HepG2 (cell line): ENCODE measurements around the gene BAZ2A. TPM values are rescaled to one million over a fixed set of nuclear protein-coding genes. Genes with fewer than 3 reads are reported as not detected.

Experiments
- CBX1 ChIP-seq: IDR thresholded peaks from one replicate; pipeline ENCODE4 v1.6.1; 2016; ENCODE audit warnings: antibody characterized with exemption, low read depth
- CEBPB ChIP-seq: IDR thresholded peaks from 2 replicates; pipeline ENCODE4 v1.6.1; 2011; ENCODE audit warnings: low read depth, low read length, improper control_type of control experiment, borderline replicate concordance
- ETV5 ChIP-seq: IDR thresholded peaks from 2 replicates; pipeline ENCODE4 v1.6.1; 2018; ENCODE audit warnings: missing biosample characterization, missing genetic modification reagents, inconsistent platforms, borderline replicate concordance
- HDAC2 ChIP-seq: sonication (generic); formaldehyde crosslinking; IDR thresholded peaks from 2 replicates; pipeline ENCODE4 v1.4.0; 2020; ENCODE audit warnings: missing genetic modification reagents
- KLF15 ChIP-seq: sonication (generic); formaldehyde crosslinking; IDR thresholded peaks from 2 replicates; pipeline ENCODE4 v1.8.1; 2023; ENCODE audit warnings: borderline replicate concordance, mild to moderate bottlenecking, inconsistent platforms, missing genetic modification reagents, mixed read lengths
- KMT2B ChIP-seq: IDR thresholded peaks from 2 replicates; pipeline ENCODE4 v1.6.1; 2016; ENCODE audit warnings: missing genetic modification reagents, missing compliant biosample characterization
- MEIS2 ChIP-seq: sonication (generic); formaldehyde crosslinking; IDR thresholded peaks from 2 replicates; pipeline ENCODE4 v1.9.0; 2021; ENCODE audit warnings: mild to moderate bottlenecking, missing genetic modification reagents
- SIN3B ChIP-seq: fragments of 150-350 bp; IDR thresholded peaks from 2 replicates; pipeline ENCODE4 v1.6.1; 2014; ENCODE audit warnings: low read length
- ZNF441 ChIP-seq: sonication (generic); formaldehyde crosslinking; IDR thresholded peaks from 2 replicates; pipeline ENCODE4 v1.7.0; 2021; ENCODE audit warnings: missing genetic modification reagents, borderline replicate concordance
- ZNF737 ChIP-seq: sonication (generic); formaldehyde crosslinking; IDR thresholded peaks from 2 replicates; pipeline ENCODE4 v1.5.0; 2020; ENCODE audit warnings: missing genetic modification reagents, mild to moderate bottlenecking, borderline replicate concordance
- polyA plus RNA-seq, 8 experiments: library from polyadenylated mRNA; depleted of rRNA in 3 of 8; stranded (reverse) in 7 of 8; unstranded in 1 of 8; fragments of >200 nt; fragmentation: Illumina TruSeq in 4 of 8; extraction: Trizol in 4 of 8; gene quantifications; 2 replicates each; pipeline versions ENCODE4 v1.2.1 to v1.2.3, GENCODE V29; 2011 to 2016; ENCODE audit warnings: low read depth in 4 of 8, missing spikeins in 1 of 8, mixed read lengths in 1 of 8; ENCODE audit not compliant: insufficient read depth in 1 of 8
- total RNA-seq, 5 experiments: library from RNA; depleted of rRNA; stranded (reverse); fragments of >200 nt; fragmentation: Illumina TruSeq; extraction: Trizol; gene quantifications; 2 replicates each; pipeline ENCODE4 v1.2.3, GENCODE V29; 2016; ENCODE audit warnings: low read depth in 1 of 5
- TF ChIP-seq, protein P1 (sequence below): sonication (generic); formaldehyde crosslinking; IDR thresholded peaks from 2 replicates; pipeline ENCODE4 v1.5.0; 2020; ENCODE audit warnings: mild to moderate bottlenecking, missing genetic modification reagents
- TF ChIP-seq, protein P2 (sequence below): sonication (generic); formaldehyde crosslinking; IDR thresholded peaks from 2 replicates; pipeline ENCODE4 v1.5.0; 2020; ENCODE audit warnings: missing genetic modification reagents
- TF ChIP-seq, protein P3 (sequence below): sonication (generic); formaldehyde crosslinking; IDR thresholded peaks from 2 replicates; pipeline ENCODE4 v1.4.0; 2020; ENCODE audit warnings: missing genetic modification reagents, borderline replicate concordance
- TF ChIP-seq, protein P4 (sequence below): IDR thresholded peaks from 2 replicates; pipeline ENCODE4 v1.6.1; 2016; ENCODE audit warnings: missing compliant biosample characterization, missing genetic modification reagents, borderline replicate concordance
- TF ChIP-seq, protein P5 (sequence below): sonication (generic); formaldehyde crosslinking; IDR thresholded peaks from 2 replicates; pipeline ENCODE4 v1.4.0; 2020; ENCODE audit warnings: mild to moderate bottlenecking, missing genetic modification reagents
- TF ChIP-seq, protein P6 (sequence below), 2 experiments: fragments of 450-650 bp in 1 of 2; sonication (generic) in 1 of 2; formaldehyde crosslinking; IDR thresholded peaks; 2 replicates each; pipeline versions ENCODE4 v1.5.0 to v1.8.0; 2020 to 2022; ENCODE audit warnings: mild to moderate bottlenecking in 1 of 2, missing genetic modification reagents in 1 of 2

The BAZ2A gene
- total and polyA plus RNA-seq, 2 of the 13 experiments (the other 11 are each of a cell fraction or from before 2014, with no cell fraction given) = 21.8 to 73.5 TPM

DNA sequence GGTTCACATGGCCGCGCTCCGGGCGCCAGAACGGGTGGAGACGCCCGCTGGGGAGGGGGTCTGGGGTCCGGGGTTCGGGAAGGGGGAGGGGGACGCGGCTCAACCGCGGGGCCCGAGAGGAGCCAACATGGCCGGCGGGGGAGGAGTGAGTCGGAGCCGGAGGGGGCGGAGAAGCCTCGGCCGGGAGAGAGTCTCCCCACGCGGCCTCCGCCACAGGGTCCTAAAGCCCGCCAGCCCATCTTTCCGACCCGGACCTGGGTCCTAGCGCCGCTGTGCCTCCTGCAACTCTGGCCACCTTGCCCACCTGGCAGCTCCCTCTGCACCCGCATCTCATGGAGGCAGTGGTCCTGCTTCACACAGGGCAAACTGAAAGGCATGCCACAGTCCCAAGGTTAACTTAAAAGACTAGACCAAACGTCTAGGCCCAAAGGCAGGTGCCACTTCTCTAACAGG is at the start of gene BAZ2A (continued):
- TF ChIP-seq CEBPB (no peak), KMT2B (CRISPR knock-in tag) (peak; percentile 78), HDAC2 (peak; percentile 74; the same call in 1 of the 2 replicates), KLF15 (CRISPR knock-in tag) (peak; percentile 75; the same call in 1 of the 2 replicates), ZNF737 (CRISPR knock-in tag) (no peak), MEIS2 (CRISPR knock-in tag) (peak; percentile 72; the same call in 1 of the 2 replicates), ETV5 (peak; percentile 67; the same call in 1 of the 2 replicates), ZNF441 (peak; percentile 40; the same call in 1 of the 2 replicates), SIN3B (no peak), CBX1 (peak; percentile 18)
- TF ChIP-seq, protein P1, sequence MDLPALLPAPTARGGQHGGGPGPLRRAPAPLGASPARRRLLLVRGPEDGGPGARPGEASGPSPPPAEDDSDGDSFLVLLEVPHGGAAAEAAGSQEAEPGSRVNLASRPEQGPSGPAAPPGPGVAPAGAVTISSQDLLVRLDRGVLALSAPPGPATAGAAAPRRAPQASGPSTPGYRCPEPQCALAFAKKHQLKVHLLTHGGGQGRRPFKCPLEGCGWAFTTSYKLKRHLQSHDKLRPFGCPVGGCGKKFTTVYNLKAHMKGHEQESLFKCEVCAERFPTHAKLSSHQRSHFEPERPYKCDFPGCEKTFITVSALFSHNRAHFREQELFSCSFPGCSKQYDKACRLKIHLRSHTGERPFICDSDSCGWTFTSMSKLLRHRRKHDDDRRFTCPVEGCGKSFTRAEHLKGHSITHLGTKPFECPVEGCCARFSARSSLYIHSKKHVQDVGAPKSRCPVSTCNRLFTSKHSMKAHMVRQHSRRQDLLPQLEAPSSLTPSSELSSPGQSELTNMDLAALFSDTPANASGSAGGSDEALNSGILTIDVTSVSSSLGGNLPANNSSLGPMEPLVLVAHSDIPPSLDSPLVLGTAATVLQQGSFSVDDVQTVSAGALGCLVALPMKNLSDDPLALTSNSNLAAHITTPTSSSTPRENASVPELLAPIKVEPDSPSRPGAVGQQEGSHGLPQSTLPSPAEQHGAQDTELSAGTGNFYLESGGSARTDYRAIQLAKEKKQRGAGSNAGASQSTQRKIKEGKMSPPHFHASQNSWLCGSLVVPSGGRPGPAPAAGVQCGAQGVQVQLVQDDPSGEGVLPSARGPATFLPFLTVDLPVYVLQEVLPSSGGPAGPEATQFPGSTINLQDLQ = no peak
- TF ChIP-seq, protein P2, sequence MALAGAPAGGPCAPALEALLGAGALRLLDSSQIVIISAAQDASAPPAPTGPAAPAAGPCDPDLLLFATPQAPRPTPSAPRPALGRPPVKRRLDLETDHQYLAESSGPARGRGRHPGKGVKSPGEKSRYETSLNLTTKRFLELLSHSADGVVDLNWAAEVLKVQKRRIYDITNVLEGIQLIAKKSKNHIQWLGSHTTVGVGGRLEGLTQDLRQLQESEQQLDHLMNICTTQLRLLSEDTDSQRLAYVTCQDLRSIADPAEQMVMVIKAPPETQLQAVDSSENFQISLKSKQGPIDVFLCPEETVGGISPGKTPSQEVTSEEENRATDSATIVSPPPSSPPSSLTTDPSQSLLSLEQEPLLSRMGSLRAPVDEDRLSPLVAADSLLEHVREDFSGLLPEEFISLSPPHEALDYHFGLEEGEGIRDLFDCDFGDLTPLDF (CRISPR knock-in tag) = no peak
- TF ChIP-seq, protein P3, sequence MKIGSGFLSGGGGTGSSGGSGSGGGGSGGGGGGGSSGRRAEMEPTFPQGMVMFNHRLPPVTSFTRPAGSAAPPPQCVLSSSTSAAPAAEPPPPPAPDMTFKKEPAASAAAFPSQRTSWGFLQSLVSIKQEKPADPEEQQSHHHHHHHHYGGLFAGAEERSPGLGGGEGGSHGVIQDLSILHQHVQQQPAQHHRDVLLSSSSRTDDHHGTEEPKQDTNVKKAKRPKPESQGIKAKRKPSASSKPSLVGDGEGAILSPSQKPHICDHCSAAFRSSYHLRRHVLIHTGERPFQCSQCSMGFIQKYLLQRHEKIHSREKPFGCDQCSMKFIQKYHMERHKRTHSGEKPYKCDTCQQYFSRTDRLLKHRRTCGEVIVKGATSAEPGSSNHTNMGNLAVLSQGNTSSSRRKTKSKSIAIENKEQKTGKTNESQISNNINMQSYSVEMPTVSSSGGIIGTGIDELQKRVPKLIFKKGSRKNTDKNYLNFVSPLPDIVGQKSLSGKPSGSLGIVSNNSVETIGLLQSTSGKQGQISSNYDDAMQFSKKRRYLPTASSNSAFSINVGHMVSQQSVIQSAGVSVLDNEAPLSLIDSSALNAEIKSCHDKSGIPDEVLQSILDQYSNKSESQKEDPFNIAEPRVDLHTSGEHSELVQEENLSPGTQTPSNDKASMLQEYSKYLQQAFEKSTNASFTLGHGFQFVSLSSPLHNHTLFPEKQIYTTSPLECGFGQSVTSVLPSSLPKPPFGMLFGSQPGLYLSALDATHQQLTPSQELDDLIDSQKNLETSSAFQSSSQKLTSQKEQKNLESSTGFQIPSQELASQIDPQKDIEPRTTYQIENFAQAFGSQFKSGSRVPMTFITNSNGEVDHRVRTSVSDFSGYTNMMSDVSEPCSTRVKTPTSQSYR (CRISPR knock-in tag) = peak; percentile 74; the same call in 1 of the 2 replicates
- TF ChIP-seq, protein P4, sequence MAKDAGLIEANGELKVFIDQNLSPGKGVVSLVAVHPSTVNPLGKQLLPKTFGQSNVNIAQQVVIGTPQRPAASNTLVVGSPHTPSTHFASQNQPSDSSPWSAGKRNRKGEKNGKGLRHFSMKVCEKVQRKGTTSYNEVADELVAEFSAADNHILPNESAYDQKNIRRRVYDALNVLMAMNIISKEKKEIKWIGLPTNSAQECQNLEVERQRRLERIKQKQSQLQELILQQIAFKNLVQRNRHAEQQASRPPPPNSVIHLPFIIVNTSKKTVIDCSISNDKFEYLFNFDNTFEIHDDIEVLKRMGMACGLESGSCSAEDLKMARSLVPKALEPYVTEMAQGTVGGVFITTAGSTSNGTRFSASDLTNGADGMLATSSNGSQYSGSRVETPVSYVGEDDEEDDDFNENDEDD (CRISPR knock-in tag) = peak; percentile 31; the same call in 1 of the 2 replicates
- TF ChIP-seq, protein P5, sequence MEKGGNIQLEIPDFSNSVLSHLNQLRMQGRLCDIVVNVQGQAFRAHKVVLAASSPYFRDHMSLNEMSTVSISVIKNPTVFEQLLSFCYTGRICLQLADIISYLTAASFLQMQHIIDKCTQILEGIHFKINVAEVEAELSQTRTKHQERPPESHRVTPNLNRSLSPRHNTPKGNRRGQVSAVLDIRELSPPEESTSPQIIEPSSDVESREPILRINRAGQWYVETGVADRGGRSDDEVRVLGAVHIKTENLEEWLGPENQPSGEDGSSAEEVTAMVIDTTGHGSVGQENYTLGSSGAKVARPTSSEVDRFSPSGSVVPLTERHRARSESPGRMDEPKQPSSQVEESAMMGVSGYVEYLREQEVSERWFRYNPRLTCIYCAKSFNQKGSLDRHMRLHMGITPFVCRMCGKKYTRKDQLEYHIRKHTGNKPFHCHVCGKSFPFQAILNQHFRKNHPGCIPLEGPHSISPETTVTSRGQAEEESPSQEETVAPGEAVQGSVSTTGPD (CRISPR knock-in tag) = no peak
- TF ChIP-seq, protein P6, sequence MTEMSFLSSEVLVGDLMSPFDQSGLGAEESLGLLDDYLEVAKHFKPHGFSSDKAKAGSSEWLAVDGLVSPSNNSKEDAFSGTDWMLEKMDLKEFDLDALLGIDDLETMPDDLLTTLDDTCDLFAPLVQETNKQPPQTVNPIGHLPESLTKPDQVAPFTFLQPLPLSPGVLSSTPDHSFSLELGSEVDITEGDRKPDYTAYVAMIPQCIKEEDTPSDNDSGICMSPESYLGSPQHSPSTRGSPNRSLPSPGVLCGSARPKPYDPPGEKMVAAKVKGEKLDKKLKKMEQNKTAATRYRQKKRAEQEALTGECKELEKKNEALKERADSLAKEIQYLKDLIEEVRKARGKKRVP (CRISPR knock-in tag; IDR thresholded peaks at IDR 0.05) = no peak
